22Rv1 (cell line): Measurements from ENCODE around the gene LYPD8.

ENCODE experiments used
- CTCF ChIP-seq: fragments of 450-650 bp; IDR thresholded peaks from 2 replicates; pipeline ENCODE4 v1.5.1; 2017; ENCODE audit warnings: mild to moderate bottlenecking
- ZFX ChIP-seq: fragments of 450-650 bp; IDR thresholded peaks from 2 replicates; pipeline ENCODE4 v1.6.1; 2017; ENCODE audit warnings: antibody characterized with exemption, borderline replicate concordance

- TF ChIP-seq CTCF (no peak), ZFX (no peak)
Measured at GRCh38 chr1:248804771-248805681, 49.5 kb upstream of the LYPD8 start.
